Activated CD8-positive, alpha-beta memory T cell treated with anti-CD3 and anti-CD28 coated beads for 1 hour (primary cell): Measurements from ENCODE around the gene TRIM71.
"Not testable (repeated sequence)": the region's sequence is repeated elsewhere in the genome, so short reads cannot be mapped to it uniquely, and the experiment has no call there.

Experiments used
- DNase-seq, 2 donors: peaks; one replicate each; pipeline ENCODE4 v3.0.0-alpha.2; 2020; ENCODE audit warnings: low read depth in 1 of 2; ENCODE audit errors: extremely low read depth in 1 of 2

TRIM71 gene

DNA sequence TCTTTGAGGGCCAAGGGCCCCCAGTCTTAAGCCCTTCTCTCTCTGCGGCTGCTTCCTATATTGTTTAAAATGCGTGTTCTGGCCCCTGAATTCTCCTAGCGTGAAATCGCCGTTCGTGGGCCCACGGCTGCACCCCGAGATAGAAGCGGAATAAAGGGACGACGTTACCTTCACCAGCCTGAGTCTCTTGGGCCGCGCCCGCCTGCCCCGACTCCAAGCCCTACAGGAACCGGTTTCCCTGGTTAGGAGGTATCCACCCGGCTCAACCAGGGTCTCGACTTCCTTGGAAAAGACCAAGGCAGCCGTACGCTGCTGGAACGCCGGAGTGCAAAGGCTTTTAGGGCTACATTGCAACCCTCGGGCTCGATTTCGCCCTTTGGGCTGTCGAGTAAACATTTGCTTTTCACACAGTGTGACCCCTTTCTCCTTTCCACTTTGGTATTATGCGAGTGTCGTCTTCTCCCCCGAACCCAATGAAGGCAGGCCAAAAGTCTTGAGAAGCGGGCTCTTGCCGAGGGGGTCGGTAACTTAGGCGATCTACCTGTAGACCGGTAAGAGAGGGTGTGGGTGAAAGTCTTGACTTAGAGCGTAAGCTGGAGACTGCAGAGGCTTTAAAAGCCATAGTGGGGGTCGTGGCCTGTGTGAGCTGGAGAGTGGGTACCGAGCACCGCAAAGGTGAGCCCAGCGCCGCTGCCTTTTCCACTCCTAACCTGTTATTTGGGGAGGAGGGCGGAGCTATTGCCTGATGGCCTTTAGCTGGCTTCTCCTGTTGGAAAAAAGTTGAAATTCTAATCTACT lies 2.0 kb downstream of the TRIM71 start:
- no peak for DNase-seq

DNA sequence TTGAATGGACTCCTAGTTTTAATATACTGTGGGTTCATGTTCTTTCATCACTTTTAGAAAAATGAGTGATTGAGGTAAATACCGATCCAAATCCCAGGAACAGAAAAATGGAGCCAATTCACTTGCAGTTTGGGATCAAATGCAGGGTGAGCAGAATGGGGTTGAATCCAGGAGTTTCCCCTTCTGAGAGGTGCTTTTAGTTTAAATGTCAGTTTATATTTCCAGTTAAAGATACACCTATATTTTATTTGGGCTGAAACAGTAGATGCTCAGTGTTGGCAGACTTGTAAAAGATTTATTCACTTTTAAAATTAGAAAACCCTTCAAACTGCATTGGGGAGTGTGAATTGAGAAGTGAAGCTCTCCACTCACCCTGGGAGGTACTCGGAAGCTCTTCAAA lies 2.6 kb downstream of the TRIM71 start:
- no peak for DNase-seq

DNA sequence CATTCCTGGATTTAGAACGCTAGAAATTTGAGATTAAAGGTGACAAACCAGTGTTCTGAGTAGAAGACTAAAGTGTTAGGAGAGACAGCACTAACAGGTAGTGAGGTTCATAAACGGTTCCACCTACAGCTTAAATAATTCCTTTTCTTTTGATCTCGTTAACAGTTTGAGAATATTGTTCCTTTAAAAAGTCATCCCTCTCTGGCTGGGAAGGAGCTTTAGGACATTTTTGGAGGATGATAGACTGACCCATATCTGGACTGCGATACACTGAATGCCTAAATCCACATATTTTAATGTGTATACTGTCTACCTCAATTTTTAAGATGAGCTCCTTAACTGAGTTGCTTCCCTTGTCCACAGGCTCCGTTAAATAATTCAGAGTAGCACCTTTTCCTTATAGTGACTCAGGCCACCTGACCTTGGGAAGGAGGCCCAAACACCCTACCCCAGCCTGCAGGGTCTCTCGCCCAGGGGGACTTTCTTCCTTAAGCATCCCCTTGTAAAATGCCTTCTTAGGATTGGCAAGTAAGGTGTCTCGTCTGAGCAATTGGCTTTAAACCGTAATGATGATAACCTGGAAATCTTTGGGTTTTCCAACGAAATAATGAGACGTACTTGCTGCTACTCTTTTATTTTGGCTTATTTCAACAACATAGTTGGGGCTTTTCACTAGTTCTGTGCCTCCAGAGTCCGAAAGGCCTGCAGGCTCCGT lies 3.3 kb downstream of the TRIM71 start:
- DNase-seq = no peak

DNA sequence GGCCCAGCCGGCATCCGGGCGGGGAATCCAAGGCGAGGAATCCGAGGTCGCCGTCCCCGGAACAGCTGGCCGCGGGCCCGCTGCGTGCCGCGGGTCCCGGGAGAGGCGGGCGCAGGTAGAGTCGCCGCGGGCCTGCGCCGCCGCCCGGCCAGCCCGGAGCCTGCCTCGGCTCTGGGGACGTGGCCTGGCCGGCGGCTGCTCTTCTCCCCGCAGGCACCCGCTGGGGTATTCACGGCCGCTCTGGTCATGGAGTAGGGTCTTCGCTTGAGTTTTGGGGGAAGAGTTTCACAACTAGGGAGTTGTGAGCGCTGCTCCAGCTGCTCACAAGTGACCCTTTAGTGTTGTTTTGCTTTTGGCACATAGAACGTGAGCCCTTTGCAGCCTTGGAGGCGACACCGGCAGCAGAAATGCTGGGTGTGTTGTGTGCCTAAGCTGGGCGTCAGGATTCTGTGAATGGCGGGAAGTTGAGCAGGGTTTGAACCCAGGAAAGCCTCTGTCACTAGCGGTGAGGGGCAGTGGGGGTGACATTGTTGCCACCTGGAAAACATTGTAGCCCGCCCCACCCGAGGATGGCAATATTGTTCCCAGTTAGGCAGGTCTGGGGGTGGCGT lies 4.0 kb downstream of the TRIM71 start:
- no peak for DNase-seq

DNA sequence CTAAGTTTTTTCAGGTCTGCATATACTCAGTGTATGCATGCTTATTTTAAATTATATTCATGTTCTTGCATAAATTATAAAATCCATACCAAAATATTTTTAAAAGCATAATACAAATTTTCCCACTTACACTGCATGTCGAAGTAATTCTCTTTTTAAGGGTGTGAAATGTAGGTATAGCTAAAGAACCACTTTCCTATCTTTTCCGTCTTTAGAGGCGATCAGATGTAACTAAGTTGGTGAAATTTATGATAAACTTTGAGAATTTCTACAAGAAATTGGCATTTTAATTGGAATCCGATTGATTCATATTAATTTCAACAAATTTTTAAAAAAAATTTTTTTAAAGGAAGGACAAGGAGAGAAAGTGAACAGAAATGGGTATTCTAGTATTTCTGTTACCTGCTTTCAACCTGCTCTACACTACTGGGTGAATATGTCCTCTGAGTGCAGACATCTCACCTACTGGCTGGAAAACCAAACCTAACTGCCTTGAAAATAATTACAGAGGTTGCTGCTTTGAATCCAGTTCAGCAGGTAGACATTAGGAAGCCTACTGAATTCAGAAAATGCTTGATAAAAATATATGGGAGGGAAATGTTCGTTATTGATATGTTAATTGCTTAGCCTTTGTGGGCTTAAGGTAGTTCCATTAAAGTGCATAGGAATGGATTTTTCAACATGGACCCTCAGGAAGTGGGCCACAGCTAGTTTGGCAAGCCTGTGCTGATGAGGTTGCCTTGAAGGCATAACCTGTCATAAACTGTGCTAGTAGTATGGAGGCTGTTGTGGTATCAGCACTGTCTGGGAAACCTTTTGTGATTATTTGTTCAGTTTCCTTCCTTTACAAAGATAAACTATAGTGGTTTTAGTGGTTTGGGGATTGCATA lies 5.1 kb downstream of the TRIM71 start:
- no peak for DNase-seq

DNA sequence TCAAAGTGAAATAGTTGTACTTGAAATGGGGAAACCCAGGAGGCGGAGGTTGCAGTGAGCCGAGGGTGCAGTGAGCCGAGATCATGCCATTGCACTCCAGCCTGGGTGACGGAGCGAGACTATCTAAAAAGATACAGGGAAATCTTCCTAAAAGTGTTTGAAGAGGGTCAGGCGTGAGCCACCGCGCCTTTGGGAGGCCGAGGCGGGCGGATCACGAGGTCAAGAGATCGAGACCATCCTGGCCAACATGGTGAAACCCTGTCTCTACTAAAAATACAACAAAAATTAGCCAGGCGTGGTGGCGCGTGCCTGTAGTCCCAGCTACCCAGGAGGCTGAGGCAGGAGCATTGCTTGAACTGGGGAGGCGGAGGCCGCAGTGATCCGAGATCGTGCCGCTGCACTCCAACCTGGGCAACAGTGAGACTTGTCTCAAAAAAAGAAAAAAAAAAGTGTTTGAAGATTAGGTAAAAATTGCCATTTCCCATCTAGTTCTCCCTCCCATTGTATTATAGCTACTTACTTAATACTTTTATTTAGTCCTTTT lies 5.9 kb downstream of the TRIM71 start:
- not testable (repeated sequence) for DNase-seq

DNA sequence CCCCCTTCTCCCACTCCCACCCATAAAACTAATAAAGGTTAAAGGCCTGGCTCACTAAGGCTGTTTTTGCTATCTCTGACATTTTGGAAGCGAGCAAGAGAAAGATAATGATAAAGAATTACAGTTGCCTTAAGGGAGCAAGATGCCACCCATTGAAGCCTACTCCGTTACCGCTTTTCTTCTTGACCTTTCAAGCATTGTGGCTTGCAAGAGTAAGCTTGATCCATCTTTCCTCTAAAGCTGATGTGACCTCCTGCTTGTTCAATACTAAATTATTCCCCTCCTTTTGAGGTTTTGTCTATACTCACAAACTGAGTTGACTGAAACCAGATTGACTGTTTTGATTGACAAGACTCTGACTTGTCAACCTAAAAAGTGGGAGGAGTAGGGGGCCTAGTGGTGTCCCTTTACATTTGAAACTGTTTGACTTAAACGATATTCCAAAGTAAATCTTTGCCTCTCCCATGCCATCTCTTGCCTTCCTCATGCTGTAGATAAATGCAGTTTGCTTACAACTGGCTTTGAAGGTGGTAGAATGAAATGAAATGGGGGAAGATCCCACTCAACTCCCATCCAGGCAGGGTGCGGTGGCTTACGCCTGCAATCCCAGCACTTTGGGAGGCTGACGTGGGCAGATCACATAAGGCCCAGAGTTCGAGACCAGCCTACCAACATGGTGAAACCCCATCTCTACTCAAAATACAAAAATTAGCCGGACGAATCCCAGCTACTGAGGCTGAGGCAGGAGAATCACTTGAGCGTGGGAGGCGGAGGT lies 8.0 kb downstream of the TRIM71 start:
- no peak for DNase-seq

DNA sequence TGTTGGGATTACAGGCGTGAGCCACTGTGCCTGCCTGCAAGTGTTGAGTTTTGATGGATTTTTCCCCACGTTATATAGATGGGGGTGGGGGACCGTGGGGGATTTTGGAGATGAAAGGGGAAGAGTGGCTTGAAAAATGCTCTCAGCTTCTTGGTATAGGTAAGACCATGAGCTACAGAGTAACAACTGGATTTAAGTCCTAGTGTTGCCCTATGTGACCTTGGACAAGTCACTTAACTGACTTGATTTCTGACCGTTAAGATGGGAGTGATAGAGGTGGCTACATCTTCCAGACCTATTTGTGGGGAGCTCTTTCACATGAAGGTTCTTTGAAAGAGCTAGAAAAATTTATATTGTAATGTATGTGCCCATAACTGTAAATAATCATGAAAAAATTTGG lies 13.3 kb downstream of the TRIM71 start:
- no peak for DNase-seq

DNA sequence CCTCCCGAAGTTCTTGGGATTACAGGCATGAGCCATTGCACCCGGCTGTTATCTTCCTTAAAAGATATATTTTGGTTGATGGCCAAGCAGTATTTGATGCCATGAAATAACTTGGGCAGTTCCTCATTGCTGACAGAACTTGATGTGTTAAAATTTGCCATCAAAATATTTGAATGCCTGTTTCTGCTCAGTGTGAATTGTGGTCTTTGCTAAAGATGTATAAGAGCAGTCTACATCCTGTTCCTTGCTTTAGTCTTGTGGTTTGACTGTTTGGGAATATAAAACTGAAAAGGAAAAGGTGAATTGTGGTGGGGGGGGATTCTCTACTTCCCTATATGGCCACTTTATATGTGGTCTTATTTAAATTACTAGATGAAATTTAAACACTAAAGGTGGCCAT lies 14.0 kb downstream of the TRIM71 start:
- DNase-seq = no peak

DNA sequence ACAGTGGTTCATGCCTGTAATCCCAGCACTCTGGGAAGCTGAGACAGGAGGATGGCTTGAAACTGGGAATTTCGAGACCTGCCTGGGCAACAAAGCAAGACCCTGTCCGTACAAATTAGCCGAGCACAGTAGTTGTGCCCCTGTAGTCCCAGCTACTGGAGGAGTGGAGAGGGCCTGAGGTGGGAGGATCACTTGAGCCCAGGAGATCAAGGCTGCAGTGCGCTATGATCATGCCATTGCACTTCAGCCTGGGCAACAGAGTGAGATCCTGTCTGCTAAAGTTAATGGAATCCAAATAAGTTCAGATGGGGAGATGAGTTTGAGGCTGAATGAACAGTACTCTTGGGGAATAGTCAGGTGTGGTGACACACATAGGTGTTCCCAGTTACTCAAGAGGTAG lies 14.4 kb downstream of the TRIM71 start:
- DNase-seq = no peak

DNA sequence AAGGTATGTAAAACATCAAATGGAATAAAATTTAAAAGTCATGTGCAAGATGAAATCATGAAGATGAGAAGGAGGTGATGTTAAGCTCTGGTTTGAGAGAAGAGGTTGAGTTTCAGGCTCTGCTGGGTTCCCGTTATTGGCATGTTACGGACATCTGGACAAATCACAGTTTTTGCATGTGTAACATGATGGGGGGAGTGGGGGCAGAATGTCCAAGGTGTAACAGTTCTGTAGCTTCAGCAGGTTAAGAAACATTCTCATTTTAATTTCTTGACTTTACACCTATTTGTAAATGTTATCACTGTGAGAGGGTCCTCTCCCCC lies 17.2 kb downstream of the TRIM71 start:
- DNase-seq = no peak

DNA sequence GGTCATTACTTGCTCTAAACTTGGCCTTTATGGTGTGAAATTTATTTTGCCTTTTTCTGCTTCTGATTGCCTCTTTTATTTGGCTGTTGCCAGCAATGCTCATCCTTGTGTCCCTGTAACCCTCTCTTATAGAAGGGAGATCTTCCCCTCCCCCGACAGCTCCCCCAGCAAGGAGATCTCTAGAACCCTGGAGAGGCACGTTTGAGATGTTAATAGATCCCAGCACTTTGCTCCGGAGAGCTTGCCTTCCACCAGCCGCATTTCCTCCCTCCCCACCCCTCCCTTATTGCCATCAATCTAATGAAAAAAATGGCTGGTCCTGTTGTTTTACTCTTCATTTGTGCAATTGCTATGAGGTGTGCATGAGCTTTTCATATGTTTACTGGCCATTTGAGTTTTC lies 18.2 kb downstream of the TRIM71 start:
- no peak for DNase-seq

DNA sequence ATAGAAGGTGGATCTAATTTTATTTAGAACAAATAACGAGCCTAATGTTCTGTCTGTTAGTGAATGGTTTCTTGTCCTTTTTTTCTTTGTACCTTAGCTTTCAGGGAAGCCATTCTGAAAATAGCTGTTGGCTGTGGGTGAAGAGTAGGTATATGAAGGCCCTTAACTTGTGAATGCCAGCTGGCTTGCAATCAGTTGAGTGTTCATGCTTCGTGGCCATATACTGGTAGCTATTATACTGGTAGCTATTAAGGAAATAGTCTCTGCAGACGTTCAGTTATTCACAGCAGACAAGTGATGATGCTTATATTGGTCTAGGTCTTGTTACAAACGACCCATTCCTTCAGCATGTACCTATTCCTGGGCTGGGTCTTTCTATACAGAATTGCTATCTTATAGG lies 18.8 kb downstream of the TRIM71 start:
- DNase-seq = no peak

DNA sequence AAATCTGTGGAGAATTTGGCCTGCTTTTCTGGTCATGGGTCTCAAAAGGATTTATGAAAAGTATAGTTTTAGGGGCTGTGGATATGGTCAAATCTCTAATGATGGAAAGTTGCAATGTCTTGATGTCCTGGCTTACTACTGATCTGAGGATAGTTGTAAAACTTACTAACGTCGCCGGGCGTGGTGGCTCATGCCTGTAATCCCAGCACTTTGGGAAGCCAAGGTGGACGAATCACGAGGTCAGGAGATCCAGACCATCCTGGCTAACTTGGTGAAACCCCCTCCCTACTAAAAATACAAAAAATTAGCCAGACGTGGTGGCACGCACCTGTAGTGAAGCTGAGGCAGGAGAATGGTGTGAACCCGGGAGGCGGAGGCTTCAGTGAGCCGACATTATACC lies 19.6 kb downstream of the TRIM71 start:
- no peak for DNase-seq

DNA sequence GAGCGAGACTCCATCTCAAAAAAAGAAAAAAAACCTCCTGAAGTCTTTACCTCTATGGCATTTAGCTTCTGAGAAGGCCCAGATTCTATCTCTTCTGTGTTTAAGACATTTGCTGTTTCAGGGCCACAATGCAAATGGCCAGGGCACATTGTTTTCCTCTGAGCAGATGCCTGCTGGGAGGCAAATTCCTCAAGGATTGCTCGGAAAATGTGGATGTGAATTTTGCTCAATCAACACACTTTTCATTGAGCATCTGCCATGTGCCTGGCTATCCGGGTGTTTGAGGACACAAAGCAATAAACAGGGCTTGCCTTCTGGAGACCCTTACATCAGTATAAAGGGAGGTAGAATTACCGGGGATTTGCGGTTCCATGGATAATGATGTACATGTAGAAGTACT lies 20.0 kb downstream of the TRIM71 start:
- DNase-seq = no peak

DNA sequence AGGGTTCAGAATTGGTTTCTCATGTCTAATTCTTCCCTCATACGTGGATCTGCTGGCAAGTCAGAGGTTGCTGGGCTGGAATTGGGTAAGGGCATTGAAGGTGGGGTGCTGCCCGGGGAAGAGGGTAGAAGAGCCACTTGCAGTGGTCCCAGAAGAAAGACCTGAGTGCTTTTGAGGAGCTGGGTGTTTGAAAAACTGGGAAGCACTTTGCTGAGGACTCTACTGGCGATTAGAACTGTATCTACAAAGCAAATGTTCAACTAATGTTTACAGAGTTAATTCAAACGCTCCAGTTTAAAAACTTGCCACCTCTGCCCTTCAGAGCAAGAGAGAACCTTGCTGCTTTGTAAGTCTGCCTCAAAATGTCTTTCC lies 21.9 kb downstream of the TRIM71 start:
- no peak for DNase-seq

DNA sequence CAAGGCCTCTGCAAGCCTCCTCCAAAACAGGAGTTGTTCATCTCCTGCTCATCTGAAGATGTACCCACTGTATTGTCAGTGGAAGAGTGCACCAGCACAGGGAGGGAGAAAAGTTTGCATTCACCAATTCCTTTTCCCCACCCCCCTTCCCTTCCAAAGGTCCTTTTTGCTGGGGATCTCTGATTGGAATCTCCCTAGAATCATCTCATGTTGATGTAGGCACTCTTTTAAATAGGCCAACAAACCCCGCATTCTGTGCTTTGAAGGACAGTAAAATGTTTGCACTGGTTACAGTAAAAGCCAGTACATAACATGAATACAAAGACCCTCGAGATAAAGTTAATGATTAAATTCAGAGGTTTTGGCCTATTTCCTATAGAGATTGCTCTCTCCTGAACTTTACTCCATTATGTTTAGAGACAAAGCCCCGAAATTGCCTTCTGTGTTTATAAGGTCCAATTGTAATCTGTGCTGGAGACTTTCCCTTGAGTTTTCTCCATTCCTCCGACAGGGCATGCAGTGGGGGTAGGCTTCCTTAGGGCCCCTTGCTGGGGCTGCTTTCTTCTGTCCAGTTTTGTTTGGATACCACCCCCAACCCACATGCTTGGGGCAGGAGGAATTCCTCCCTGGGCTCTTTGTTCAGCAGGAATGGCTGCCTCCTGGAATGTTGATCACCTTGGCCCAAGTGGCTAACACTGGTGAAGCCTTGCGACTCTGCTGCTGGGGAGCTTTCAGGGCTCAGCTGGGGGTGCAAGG lies 22.5 kb downstream of the TRIM71 start:
- no peak for DNase-seq

DNA sequence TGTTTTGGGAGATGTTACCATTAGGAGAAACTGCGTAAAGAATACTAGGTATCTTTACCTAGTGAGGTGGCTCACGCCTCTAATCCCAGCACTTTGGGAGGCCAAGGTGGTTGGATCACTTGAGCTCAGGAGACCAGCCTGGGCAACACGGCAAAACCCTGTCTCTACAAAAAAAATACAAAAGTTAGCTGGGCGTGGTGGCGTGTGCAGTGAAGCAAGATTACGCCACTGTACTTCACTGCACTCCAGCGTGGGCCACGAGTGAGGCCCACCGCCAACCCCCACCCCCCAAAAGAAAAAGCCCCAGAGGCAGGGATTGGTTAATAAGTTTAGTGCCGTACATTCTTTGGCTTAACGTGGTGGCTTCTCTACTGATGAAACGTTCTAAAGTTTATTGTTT lies 23.5 kb downstream of the TRIM71 start:
- DNase-seq = no peak

DNA sequence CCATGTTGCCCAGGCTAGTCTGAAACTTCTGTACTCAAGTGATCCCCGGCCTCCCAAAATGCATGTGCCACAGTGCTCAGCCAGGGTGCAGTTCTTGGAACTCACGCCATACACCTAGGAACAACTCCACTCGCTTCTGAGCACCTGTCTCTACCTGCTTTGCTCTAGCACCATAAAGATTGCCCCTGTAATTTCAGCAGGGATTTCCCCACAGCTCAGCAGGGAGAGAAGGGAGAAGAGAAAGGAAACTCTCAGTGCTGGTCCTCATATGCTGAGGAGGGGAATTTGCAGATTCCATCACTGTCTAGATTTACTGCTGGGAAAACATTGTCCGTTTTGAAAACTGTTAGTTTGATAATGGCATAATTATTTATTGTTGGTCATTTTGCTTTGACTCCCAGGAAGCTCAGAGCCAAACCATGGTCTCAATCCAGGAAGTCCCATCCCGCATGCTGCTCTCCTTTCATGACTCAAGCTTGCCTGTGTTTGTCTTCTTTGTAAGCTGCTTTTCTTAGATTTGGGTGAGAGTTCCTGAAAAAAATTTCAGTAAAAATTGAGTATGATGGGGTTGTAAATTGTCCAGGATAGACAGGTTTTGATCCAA lies 24.2 kb downstream of the TRIM71 start:
- DNase-seq = no peak
